Mucosa of stomach (tissue), 1 donor: ENCODE results near the gene SH3TC2.
"Not testable (repeated sequence)": the region's sequence is repeated elsewhere in the genome, so short reads cannot be mapped to it uniquely, and the experiment has no call there.

Experiments
- H3K27me3 ChIP-seq: one replicate; pipeline ENCODE4 v1.7.0; 2013; ENCODE audit warnings: mild to moderate bottlenecking, low read length; ENCODE audit not compliant: control insufficient read depth, insufficient read depth
- H3K36me3 ChIP-seq: one replicate; pipeline ENCODE4 v1.7.0; 2013; ENCODE audit warnings: low read length; ENCODE audit not compliant: control insufficient read depth, insufficient read depth
- H3K4me1 ChIP-seq: one replicate; pipeline ENCODE4 v1.7.0; 2013; ENCODE audit warnings: mild to moderate bottlenecking, low read length; ENCODE audit not compliant: control insufficient read depth, insufficient read depth
- H3K4me3 ChIP-seq: one replicate; pipeline ENCODE4 v1.7.0; 2013; ENCODE audit warnings: low read length
- H3K9ac ChIP-seq: one replicate; pipeline ENCODE4 v1.7.0; 2013; ENCODE audit warnings: mild to moderate bottlenecking, low read length, moderate library complexity
- H3K9me3 ChIP-seq: one replicate; pipeline ENCODE4 v1.7.0; 2013; ENCODE audit warnings: mild to moderate bottlenecking, low read length, moderate library complexity; ENCODE audit not compliant: control insufficient read depth
- donor health status: Pancreatic carcinoma.

SH3TC2 gene

GRCh38 chr5:149079883-149080282, 17.0 kb upstream of the SH3TC2 start:
- H3K9me3 ChIP-seq, result no peaks in the 10 kb centered on the region
- H3K4me1 ChIP-seq, result no peaks in the 10 kb centered on the region
- no peak overlapping the region for H3K4me3 ChIP-seq
- no peaks in the 10 kb centered on the region for H3K27me3 ChIP-seq
- H3K36me3 ChIP-seq, result no peaks in the 10 kb centered on the region
- H3K9ac ChIP-seq, result no peak overlapping the region

DNA sequence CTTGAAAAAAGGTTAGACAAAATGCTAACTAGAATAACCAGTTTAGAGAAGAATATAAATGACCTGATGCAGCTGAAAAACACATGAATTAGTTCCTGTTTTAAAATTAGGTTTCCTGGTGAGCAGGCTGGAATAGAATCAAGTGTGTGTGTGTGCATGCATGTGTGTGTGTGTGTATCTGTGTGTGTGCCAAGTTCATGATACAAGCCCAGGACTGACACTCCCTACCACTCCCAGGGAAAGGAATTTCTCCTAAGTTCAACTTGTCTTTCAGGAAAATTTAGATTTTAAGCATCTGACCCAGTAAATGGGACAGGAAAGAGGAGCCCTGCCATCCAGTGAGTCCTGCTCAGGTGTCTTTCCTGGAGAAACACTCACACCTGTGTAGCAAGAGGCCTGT, 11.2 kb upstream of the SH3TC2 start:
- H3K4me3 ChIP-seq, H3K27me3 ChIP-seq, H3K9ac ChIP-seq, H3K36me3 ChIP-seq, H3K9me3 ChIP-seq: not testable (repeated sequence)
- H3K4me1 ChIP-seq, result peaks cover 17% of the 10 kb centered on the region

DNA sequence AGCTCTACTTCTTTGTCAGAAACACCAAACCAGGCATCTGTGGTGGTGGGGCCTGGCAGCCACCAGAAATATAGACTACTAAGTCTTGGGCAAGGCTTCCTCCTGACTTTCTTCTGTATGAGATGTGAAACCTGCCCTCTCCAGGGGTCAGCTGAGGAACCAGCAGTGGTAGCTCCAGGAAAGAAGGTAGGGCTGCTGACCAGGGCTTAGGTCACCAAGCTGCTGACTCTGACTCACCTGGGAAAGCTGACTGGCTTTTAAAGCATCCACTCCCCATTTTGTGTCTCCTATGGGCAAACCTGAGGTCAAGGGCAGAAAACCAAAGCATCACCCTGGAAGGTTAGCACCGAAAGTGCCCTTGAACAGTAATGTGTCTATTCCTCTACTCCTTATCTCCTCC, 10.4 kb upstream of the SH3TC2 start:
- Histone ChIP-seq H3K27me3 (no peaks in the 10 kb centered on the region), H3K36me3 (no peaks in the 10 kb centered on the region), H3K4me3 (no peak overlapping the region), H3K9ac (no peak overlapping the region), H3K4me1 (peaks cover 17% of the 10 kb centered on the region), H3K9me3 (no peaks in the 10 kb centered on the region)

- Histone ChIP-seq H3K36me3 (no peaks in the 10 kb centered on the region), H3K27me3 (no peaks in the 10 kb centered on the region), H3K9me3 (no peaks in the 10 kb centered on the region), H3K4me1 (peaks cover 17% of the 10 kb centered on the region), H3K4me3 (no peak overlapping the region), H3K9ac (no peak overlapping the region)
These were observed 9.9 kb upstream of the SH3TC2 start for GRCh38 chr5:149072791-149073190.

- H3K4me1 ChIP-seq, result peaks cover 17% of the 10 kb centered on the region
- H3K36me3 ChIP-seq, result no peaks in the 10 kb centered on the region
- no peaks in the 10 kb centered on the region for H3K9me3 ChIP-seq
- no peaks in the 10 kb centered on the region for H3K27me3 ChIP-seq
- no peak overlapping the region for H3K9ac ChIP-seq
- H3K4me3 ChIP-seq, result no peak overlapping the region
These were observed 9.5 kb upstream of the SH3TC2 start for GRCh38 chr5:149072376-149072775.

DNA sequence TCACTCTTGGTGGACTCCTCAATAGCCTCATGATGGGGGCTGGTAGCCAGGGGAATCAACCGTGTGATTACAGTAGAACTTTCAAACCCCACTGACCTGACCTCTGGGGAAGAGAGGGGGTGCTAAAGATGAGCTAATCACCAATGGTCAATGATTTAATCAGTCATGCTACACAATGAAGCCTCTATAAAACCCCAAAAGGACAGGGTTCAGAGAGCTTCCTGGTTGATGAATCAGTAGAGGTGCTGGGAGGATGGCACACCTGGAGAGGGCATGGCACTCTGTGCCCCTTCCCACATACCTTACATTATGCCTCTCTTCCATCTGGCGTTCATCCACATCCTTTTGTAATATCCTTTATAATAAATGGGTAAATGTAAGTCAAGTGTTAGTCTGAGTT, 8.9 kb upstream of the SH3TC2 start:
- no peak overlapping the region for H3K4me3 ChIP-seq
- no peaks in the 10 kb centered on the region for H3K27me3 ChIP-seq
- no peaks in the 10 kb centered on the region for H3K36me3 ChIP-seq
- H3K4me1 ChIP-seq, result peaks cover 17% of the 10 kb centered on the region
- H3K9ac ChIP-seq, result no peak overlapping the region
- H3K9me3 ChIP-seq, result no peaks in the 10 kb centered on the region

DNA sequence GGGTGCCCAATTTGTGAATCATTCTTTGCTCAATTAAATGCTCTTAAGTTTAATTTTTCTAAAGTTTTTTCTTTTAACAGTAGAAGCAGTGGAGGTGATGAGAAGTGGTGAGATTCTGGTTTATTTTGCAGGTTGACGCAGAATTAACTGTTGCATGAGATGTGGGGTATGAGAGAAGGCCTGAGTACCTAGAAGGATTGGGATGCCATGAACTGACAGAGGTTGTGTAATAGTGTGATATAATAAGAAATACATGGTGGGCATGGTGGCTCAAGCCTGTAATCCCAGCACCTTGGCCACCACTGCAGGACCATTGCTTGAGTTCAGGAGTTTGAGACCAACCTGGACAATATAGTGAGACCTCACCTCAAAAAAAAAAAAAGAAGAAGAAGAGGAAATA, 8.4 kb upstream of the SH3TC2 start:
- no peaks in the 10 kb centered on the region for H3K27me3 ChIP-seq
- H3K4me1 ChIP-seq, result peaks cover 17% of the 10 kb centered on the region
- H3K9ac ChIP-seq, result no peak overlapping the region
- H3K4me3 ChIP-seq, result no peak overlapping the region
- H3K36me3 ChIP-seq, result no peaks in the 10 kb centered on the region
- no peaks in the 10 kb centered on the region for H3K9me3 ChIP-seq

DNA sequence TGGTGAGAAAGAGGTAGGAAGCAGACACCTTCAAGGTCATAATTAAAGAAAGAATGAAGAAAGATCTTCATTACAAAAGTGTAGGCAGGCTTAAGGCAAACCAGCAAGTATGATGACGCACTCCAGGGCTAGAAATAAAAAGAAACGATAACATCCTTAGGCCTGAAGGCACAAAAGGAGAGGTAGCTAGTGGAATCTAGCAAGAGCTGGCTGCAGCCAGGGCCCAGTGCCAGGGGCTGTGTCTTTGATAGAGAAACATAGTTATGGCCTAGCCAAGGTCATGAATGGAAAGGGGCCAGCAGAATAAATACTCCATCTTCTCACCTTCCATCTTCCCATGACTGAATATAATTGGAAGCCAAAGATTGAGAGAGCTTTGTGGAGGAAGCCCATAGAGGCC, 6.8 kb upstream of the SH3TC2 start:
- H3K9ac ChIP-seq, result no peak overlapping the region
- H3K27me3 ChIP-seq, result no peaks in the 10 kb centered on the region
- H3K4me3 ChIP-seq, result no peak overlapping the region
- no peaks in the 10 kb centered on the region for H3K36me3 ChIP-seq
- H3K9me3 ChIP-seq, result no peaks in the 10 kb centered on the region
- peaks cover 17% of the 10 kb centered on the region for H3K4me1 ChIP-seq

DNA sequence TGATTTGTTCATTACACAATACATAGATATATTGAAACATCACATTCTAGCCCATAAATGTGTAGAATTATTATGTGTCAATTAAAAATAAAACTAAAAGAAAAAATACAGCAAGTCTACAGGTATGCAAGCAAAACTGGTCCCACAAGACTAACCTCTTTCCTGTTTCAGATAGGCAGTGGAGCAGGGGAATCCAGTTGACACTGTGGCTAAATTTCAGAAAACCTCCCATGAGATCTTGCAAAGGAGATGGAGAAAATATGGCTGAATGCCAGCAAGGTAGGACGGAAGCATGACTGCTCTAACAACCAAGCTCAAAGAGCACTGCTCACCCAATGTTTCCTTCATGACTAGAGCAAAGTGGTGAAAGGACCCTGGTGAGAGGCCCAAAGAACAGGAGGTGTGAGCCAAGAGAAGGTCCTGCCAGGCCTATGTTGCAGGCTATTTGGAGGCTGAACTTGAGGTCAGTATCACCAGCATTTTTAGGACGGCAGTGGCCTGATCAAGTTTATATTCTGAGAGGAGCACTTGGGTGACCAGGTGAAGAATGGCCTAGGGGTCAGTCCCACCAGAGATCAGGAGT, 1.1 kb upstream of the SH3TC2 start:
- no peaks in the 10 kb centered on the region for H3K36me3 ChIP-seq
- H3K4me3 ChIP-seq, result no peak overlapping the region
- H3K27me3 ChIP-seq, result no peaks in the 10 kb centered on the region
- no peak overlapping the region for H3K9ac ChIP-seq
- no peaks in the 10 kb centered on the region for H3K9me3 ChIP-seq
- peaks cover 26% of the 10 kb centered on the region for H3K4me1 ChIP-seq

GRCh38 chr5:149062371-149063016, 368 bp downstream of the SH3TC2 start:
- no peaks in the 10 kb centered on the region for H3K27me3 ChIP-seq
- H3K9ac ChIP-seq, result no peak overlapping the region
- peaks cover 26% of the 10 kb centered on the region for H3K4me1 ChIP-seq
- no peaks in the 10 kb centered on the region for H3K9me3 ChIP-seq
- H3K36me3 ChIP-seq, result no peaks in the 10 kb centered on the region
- no peak overlapping the region for H3K4me3 ChIP-seq

- H3K27me3 ChIP-seq, result no peaks in the 10 kb centered on the region
- H3K4me1 ChIP-seq, result peaks cover 26% of the 10 kb centered on the region
- no peak overlapping the region for H3K4me3 ChIP-seq
- no peak overlapping the region for H3K9ac ChIP-seq
- H3K36me3 ChIP-seq, result no peaks in the 10 kb centered on the region
- no peaks in the 10 kb centered on the region for H3K9me3 ChIP-seq
These were observed 1.5 kb downstream of the SH3TC2 start for GRCh38 chr5:149061341-149061740.

DNA sequence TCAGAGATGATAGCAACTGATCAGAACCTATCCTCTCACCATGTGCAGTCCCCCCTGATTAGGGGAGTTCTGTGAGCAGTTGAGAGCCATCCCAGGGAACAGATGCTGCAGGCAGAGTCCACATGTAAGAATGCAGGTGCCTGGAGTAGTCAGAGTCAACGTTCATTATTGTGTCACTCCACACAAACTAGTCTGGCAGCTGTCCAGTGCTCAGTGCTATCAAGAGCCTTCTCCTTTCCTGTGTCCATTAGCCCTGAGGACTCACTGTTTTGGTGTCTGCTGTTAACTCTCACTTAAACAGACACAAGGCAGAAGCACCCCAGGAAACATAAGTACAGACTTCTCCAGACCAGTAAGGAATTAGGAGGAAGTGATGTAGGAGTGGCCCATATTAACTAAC, 2.5 kb downstream of the SH3TC2 start:
- H3K36me3 ChIP-seq, result no peaks in the 10 kb centered on the region
- H3K27me3 ChIP-seq, result no peaks in the 10 kb centered on the region
- H3K9ac ChIP-seq, result no peak overlapping the region
- H3K4me1 ChIP-seq, result peaks cover 26% of the 10 kb centered on the region
- no peaks in the 10 kb centered on the region for H3K9me3 ChIP-seq
- H3K4me3 ChIP-seq, result no peak overlapping the region
